Measurements from ENCODE around the gene PPIL1. TPM values are rescaled to one million over a fixed set of nuclear protein-coding genes. Genes with fewer than 3 reads are reported as not detected.

PPIL1 gene
- total and polyA plus RNA-seq, 2 of the 13 experiments (the other 11 are each of a cell fraction or from before 2014, with no cell fraction given) = 74.2 to 144 TPM

GRCh38 chr6:36834576-36835341 is 39.8 kb downstream of the PPIL1 start (continued):
- TF ChIP-seq GPBP1L1 (CRISPR knock-in tag; IDR thresholded peaks at IDR 0.05) (no peak), HOXD1 (CRISPR knock-in tag; IDR thresholded peaks at IDR 0.05) (no peak), IKZF5 (CRISPR knock-in tag; IDR thresholded peaks at IDR 0.05) (0 out of 2 replicates have a peak, but pooled peaks have one; percentile 18), ZNF225 (CRISPR knock-in tag; IDR thresholded peaks at IDR 0.05) (no peak), TIGD3 (CRISPR knock-in tag; IDR thresholded peaks at IDR 0.05; ENCODE audit: borderline replicate concordance) (0 out of 2 replicates have a peak, but pooled peaks have one; percentile 14), EED (CRISPR knock-in tag; IDR thresholded peaks at IDR 0.05) (0 out of 2 replicates have a peak, but pooled peaks have one; percentile 19), HDAC2 (CRISPR knock-in tag; IDR thresholded peaks at IDR 0.05) (peak; percentile 49; the same call in 1 of the 2 replicates), LCORL (IDR thresholded peaks at IDR 0.05) (no peak), LCORL (CRISPR knock-in tag; IDR thresholded peaks at IDR 0.05) (0 out of 2 replicates have a peak, but pooled peaks have one; percentile 29), DMAP1 (CRISPR knock-in tag; IDR thresholded peaks at IDR 0.05) (0 out of 2 replicates have a peak, but pooled peaks have one; percentile 40), MAX (IDR thresholded peaks at IDR 0.05) (peak; percentile 63; the same call in 1 of the 2 replicates), KIAA2018 (CRISPR knock-in tag; IDR thresholded peaks at IDR 0.05; ENCODE audit: borderline replicate concordance) (no peak), MYC (CRISPR knock-in tag; IDR thresholded peaks at IDR 0.05; ENCODE audit: borderline replicate concordance) (peak; percentile 42; the same call in 1 of the 2 replicates), EHMT2 (IDR thresholded peaks at IDR 0.05; ENCODE audit: borderline replicate concordance, low read depth, low read length) (no peak)

Data from HepG2 (cell line).